Measurements from ENCODE around the gene ZNF865. TPM values are rescaled to one million over a fixed set of nuclear protein-coding genes. Genes with fewer than 3 reads are reported as not detected.

The ZNF865 gene
- total RNA-seq, 1 experiment from 2014 or later = 12.2 TPM

DNA sequence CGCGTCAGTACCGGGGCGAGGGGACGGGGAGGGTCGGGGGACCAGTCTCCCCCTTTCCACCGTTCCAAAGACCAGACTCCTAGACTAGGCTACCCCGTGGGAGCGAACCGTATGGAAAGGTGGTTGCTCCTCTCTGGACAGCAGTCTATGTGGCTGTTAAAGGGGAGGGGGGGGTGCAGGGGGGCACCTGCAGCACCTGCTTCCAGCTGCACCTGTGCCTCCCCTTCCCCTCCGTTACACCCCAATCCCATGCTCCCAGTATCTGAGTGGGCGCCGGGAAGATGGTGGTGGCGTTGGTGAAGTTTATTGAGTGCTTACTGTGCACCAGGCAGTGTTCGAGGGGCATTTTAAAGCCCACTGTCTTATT lies 4.8 kb upstream of the ZNF865 start:
- intact Hi-C loops (cut with micrococcal nuclease) = no loop called here
- ChIA-PET POLR2A (interaction anchor here (0.5 to 2.1 kb wide), 13 partner anchors 13 to 1463 kb away, joined by 3 to 23 read pairs (median 4); partner anchors contain the start of genes CNOT3, RDH13, U2AF2 and ZNF579), CTCF (interaction anchor here (0.7 to 2.0 kb wide), 3 partner anchors 32 to 539 kb away, joined by 3 to 6 read pairs (median 4); no protein-coding TSS in a partner anchor)
- Mint-ChIP-seq H3K27ac (ENCODE audit: low read depth, unreplicated experiment) (peak overlapping the region; percentile 90), H3K4me1 (ENCODE audit: insufficient read depth, unreplicated experiment) (peaks cover 43% of the 10 kb centered on the region), H3K9me3 (ENCODE audit: unreplicated experiment) (no peaks in the 10 kb centered on the region), H3K36me3 (ENCODE audit: insufficient read depth, unreplicated experiment) (peaks cover 27% of the 10 kb centered on the region), H3K27me3 (ENCODE audit: insufficient read depth, unreplicated experiment) (no peaks in the 10 kb centered on the region), H3K4me3 (ENCODE audit: unreplicated experiment) (peak overlapping the region; percentile 97)
- no TSS peak for BruUV-seq (replicated peaks)
- no peak for DNase-seq (ENCODE audit: unreplicated experiment)
- TF ChIP-seq, protein P1, sequence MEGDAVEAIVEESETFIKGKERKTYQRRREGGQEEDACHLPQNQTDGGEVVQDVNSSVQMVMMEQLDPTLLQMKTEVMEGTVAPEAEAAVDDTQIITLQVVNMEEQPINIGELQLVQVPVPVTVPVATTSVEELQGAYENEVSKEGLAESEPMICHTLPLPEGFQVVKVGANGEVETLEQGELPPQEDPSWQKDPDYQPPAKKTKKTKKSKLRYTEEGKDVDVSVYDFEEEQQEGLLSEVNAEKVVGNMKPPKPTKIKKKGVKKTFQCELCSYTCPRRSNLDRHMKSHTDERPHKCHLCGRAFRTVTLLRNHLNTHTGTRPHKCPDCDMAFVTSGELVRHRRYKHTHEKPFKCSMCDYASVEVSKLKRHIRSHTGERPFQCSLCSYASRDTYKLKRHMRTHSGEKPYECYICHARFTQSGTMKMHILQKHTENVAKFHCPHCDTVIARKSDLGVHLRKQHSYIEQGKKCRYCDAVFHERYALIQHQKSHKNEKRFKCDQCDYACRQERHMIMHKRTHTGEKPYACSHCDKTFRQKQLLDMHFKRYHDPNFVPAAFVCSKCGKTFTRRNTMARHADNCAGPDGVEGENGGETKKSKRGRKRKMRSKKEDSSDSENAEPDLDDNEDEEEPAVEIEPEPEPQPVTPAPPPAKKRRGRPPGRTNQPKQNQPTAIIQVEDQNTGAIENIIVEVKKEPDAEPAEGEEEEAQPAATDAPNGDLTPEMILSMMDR (IDR thresholded peaks at IDR 0.05; ENCODE audit: unreplicated experiment) = no peak

DNA sequence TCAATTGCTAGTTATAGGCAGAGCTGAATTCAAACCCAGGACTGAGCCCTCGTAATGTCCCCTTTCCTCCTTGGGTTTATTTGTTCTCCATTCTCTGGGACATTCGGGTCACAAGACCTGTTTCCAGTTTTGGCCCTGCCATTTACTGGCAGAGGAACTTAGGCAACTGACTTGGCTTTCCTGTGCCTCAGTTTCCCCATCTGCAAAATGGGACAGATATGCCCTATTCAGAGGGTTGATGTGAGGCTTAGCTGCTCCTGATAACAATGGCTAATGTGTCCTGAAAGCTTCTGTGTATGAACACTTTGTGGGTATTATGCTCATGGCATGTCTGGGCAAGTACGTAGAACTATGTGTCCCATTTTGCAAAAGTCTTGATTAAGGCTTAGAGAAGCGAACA lies 4.4 kb upstream of the ZNF865 start:
- POLR2A ChIA-PET = interaction anchor here (0.5 to 1.6 kb wide), 9 partner anchors 14 to 1463 kb away, joined by 3 to 7 read pairs (median 4); partner anchors contain the start of genes CNOT3, U2AF2 and ZNF628
- TSS peak; percentile 40 for BruUV-seq (replicated peaks)
- TF ChIP-seq, protein P1 (IDR thresholded peaks at IDR 0.05; ENCODE audit: unreplicated experiment) = no peak
- H3K4me1 Mint-ChIP-seq (ENCODE audit: insufficient read depth, unreplicated experiment) = peaks cover 44% of the 10 kb centered on the region
- H3K9me3 Mint-ChIP-seq (ENCODE audit: unreplicated experiment) = no peaks in the 10 kb centered on the region
- CTCF ChIA-PET = interaction anchor here (0.7 to 2.0 kb wide), 3 partner anchors 32 to 538 kb away, joined by 3 to 6 read pairs (median 4); no protein-coding TSS in a partner anchor
- H3K36me3 Mint-ChIP-seq (ENCODE audit: insufficient read depth, unreplicated experiment) = peaks cover 28% of the 10 kb centered on the region
- intact Hi-C loops (cut with micrococcal nuclease) = no loop called here
- DNase-seq (ENCODE audit: unreplicated experiment) = peak; percentile 62
- peak overlapping the region; percentile 97 for H3K4me3 Mint-ChIP-seq (ENCODE audit: unreplicated experiment)
- H3K27me3 Mint-ChIP-seq (ENCODE audit: insufficient read depth, unreplicated experiment) = no peaks in the 10 kb centered on the region
- H3K27ac Mint-ChIP-seq (ENCODE audit: low read depth, unreplicated experiment) = peak overlapping the region; percentile 90

DNA sequence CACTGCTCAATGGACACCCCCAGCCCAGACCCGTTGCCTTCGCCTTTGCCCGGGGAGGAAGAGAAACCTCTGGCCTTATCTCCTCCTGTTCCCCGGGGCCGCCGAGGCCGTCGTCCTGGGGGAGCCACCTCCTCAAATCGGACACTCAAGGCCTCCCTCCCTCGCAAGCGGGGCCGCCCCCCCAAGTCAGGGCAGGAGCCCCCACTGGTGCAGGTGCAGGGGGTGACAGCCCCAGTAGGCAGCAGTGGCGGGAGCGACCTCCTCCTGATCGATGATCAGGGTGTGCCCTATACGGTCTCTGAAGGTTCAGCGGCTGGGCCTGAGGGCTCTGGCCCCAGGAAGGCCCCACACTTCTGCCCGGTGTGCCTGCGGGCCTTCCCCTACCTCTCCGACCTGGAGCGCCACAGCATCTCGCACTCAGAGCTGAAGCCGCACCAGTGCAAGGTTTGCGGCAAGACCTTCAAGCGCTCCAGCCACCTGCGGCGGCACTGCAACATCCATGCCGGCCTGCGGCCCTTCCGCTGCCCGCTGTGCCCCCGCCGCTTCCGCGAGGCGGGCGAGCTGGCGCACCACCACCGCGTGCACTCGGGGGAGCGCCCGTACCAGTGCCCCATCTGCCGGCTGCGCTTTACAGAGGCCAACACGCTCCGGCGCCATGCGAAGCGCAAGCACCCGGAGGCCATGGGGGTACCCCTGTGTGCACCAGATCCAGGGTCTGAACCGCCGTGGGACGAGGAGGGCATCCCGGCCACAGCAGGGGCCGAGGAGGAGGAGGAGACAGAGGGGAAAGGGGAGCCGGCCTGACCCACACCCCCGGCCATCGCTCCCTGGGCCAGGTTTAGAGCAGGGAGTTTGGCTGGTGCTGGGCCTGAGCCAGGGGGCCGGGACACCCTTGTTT lies 3.1 kb upstream of the ZNF865 start:
- Mint-ChIP-seq H3K27me3 (ENCODE audit: insufficient read depth, unreplicated experiment) (no peaks in the 10 kb centered on the region), H3K27ac (ENCODE audit: low read depth, unreplicated experiment) (peak overlapping the region; percentile 90), H3K9me3 (ENCODE audit: unreplicated experiment) (no peaks in the 10 kb centered on the region), H3K36me3 (ENCODE audit: insufficient read depth, unreplicated experiment) (peaks cover 28% of the 10 kb centered on the region), H3K4me1 (ENCODE audit: insufficient read depth, unreplicated experiment) (peaks cover 50% of the 10 kb centered on the region), H3K4me3 (ENCODE audit: unreplicated experiment) (no peak overlapping the region)
- intact Hi-C loops (cut with micrococcal nuclease) = no loop called here
- DNase-seq (ENCODE audit: unreplicated experiment) = no peak
- POLR2A ChIA-PET = interaction anchor here (0.5 to 1.6 kb wide), 3 partner anchors 19 to 409 kb away, joined by 3 to 5 read pairs (median 4); no protein-coding TSS in a partner anchor
- TF ChIP-seq, protein P1 (IDR thresholded peaks at IDR 0.05; ENCODE audit: unreplicated experiment) = no peak
- CTCF ChIA-PET = interaction anchor here (0.5 to 2.0 kb wide), 4 partner anchors 31 to 455 kb away, joined by 3 to 6 read pairs (median 3); no protein-coding TSS in a partner anchor
- BruUV-seq (replicated peaks) = no TSS peak

DNA sequence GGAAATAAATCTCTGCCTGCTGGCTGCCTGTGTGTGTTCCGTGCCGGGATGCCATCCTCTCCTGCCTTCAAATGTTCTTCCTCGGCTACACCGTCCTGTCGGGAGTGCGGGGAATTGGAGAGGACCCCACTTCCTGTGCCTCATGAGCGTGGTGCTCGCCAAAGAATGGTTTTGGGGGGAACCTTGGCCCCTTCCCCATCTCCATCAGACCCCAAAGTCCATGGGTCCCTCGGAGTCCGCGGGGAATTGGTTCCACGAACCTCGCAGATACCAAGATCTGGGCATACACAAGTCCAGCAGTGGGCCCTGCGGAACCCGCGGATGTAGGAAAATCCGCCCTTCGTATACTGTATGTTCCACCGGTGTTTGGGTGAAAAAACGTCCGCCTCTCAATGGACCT lies 2.3 kb upstream of the ZNF865 start:
- intact Hi-C loops (cut with micrococcal nuclease) = no loop called here
- CTCF ChIA-PET = interaction anchor here (4.5 kb wide), 1 partner anchor 99 kb away, joined by 23 read pairs; no protein-coding TSS in a partner anchor
- Mint-ChIP-seq H3K9me3 (ENCODE audit: unreplicated experiment) (no peaks in the 10 kb centered on the region), H3K27ac (ENCODE audit: low read depth, unreplicated experiment) (no peak overlapping the region), H3K4me1 (ENCODE audit: insufficient read depth, unreplicated experiment) (peaks cover 52% of the 10 kb centered on the region), H3K36me3 (ENCODE audit: insufficient read depth, unreplicated experiment) (peaks cover 30% of the 10 kb centered on the region), H3K27me3 (ENCODE audit: insufficient read depth, unreplicated experiment) (no peaks in the 10 kb centered on the region), H3K4me3 (ENCODE audit: unreplicated experiment) (peak overlapping the region; percentile 40)
- TF ChIP-seq, protein P1 (IDR thresholded peaks at IDR 0.05; ENCODE audit: unreplicated experiment) = no peak
- BruUV-seq (replicated peaks) = no TSS peak
- no peak for DNase-seq (ENCODE audit: unreplicated experiment)
- POLR2A ChIA-PET = no interaction called here
